HFF-Myc (cell line): ENCODE data around the gene CFAP77.
"Not testable (repeated sequence)": the region's sequence is repeated elsewhere in the genome, so short reads cannot be mapped to it uniquely, and the experiment has no call there.

Experiments used
- DNase-seq: peaks from one replicate; pipeline ENCODE4 v3.0.0-alpha.2; 2011; ENCODE audit warnings: low read depth; ENCODE audit errors: extremely low read depth
- H3K4me3 ChIP-seq: replicated peaks from 2 replicates; pipeline ENCODE4 v1.5.1; 2011; ENCODE audit warnings: low read depth, mild to moderate bottlenecking, control low read depth, low read length
- CTCF ChIP-seq: IDR thresholded peaks from 2 replicates; pipeline ENCODE4 v1.5.1; 2012; ENCODE audit warnings: mild to moderate bottlenecking, low read depth, low read length, control low read depth; ENCODE audit errors: missing control alignments

The CFAP77 gene

GRCh38 chr9:132370592-132370991 lies 39.4 kb upstream of the CFAP77 start:
- no peak overlapping the region for H3K4me3 ChIP-seq
- TF ChIP-seq CTCF = no peak
- DNase-seq = no peak

- TF ChIP-seq CTCF = no peak
- peak; percentile 24 for DNase-seq
- H3K4me3 ChIP-seq = no peak overlapping the region
Observed at GRCh38 chr9:132372177-132373095, 37.6 kb upstream of the CFAP77 start.

- not testable (repeated sequence) for H3K4me3 ChIP-seq, DNase-seq
Observed at GRCh38 chr9:132377769-132378168, 32.2 kb upstream of the CFAP77 start.

- not testable (repeated sequence) for DNase-seq, H3K4me3 ChIP-seq
Observed at GRCh38 chr9:132378416-132378815, 31.6 kb upstream of the CFAP77 start.

- TF ChIP-seq CTCF = no peak
- H3K4me3 ChIP-seq = no peak overlapping the region
- DNase-seq = no peak
Observed at GRCh38 chr9:132381966-132382541, 28.0 kb upstream of the CFAP77 start.

- H3K4me3 ChIP-seq = no peak overlapping the region
- TF ChIP-seq CTCF = no peak
- DNase-seq = no peak
Observed at GRCh38 chr9:132383462-132383883, 26.5 kb upstream of the CFAP77 start.

GRCh38 chr9:132384376-132384775 lies 25.6 kb upstream of the CFAP77 start:
- DNase-seq = no peak
- H3K4me3 ChIP-seq = no peak overlapping the region
- no peak for TF ChIP-seq CTCF
